Thyroid gland (tissue), 4 donors: ENCODE data around the gene BGN.

ENCODE experiments used
- POLR2A ChIP-seq, 2 donors: fragments of 450-650 bp; IDR thresholded peaks; one replicate each; pipeline ENCODE4 v1.6.1; 2017; ENCODE audit warnings: antibody characterized with exemption in 2 of 2, mild to moderate bottlenecking in 2 of 2, moderate library complexity in 1 of 2
- TF ChIP-seq, protein P1 (sequence below), 6 experiments: fragments of 200-600 bp in 3 of 6; fragments of 450-650 bp in 3 of 6; sonication (generic) in 3 of 6; IDR thresholded peaks; one replicate each; pipeline ENCODE4 v1.5.1; 2016 to 2019; ENCODE audit warnings: antibody characterized with exemption in 6 of 6, mild to moderate bottlenecking in 2 of 6, inconsistent platforms in 1 of 6, moderate library complexity in 1 of 6

GRCh38 chrX:153517946-153518834 lies 23.4 kb downstream of the BGN start:
- no peak for TF ChIP-seq POLR2A (IDR thresholded peaks at IDR 0.05)
- TF ChIP-seq, protein P1, sequence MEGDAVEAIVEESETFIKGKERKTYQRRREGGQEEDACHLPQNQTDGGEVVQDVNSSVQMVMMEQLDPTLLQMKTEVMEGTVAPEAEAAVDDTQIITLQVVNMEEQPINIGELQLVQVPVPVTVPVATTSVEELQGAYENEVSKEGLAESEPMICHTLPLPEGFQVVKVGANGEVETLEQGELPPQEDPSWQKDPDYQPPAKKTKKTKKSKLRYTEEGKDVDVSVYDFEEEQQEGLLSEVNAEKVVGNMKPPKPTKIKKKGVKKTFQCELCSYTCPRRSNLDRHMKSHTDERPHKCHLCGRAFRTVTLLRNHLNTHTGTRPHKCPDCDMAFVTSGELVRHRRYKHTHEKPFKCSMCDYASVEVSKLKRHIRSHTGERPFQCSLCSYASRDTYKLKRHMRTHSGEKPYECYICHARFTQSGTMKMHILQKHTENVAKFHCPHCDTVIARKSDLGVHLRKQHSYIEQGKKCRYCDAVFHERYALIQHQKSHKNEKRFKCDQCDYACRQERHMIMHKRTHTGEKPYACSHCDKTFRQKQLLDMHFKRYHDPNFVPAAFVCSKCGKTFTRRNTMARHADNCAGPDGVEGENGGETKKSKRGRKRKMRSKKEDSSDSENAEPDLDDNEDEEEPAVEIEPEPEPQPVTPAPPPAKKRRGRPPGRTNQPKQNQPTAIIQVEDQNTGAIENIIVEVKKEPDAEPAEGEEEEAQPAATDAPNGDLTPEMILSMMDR (IDR thresholded peaks at IDR 0.05), result no peak
